Measurements from ENCODE around the gene RANBP1.

Gene RANBP1

DNA sequence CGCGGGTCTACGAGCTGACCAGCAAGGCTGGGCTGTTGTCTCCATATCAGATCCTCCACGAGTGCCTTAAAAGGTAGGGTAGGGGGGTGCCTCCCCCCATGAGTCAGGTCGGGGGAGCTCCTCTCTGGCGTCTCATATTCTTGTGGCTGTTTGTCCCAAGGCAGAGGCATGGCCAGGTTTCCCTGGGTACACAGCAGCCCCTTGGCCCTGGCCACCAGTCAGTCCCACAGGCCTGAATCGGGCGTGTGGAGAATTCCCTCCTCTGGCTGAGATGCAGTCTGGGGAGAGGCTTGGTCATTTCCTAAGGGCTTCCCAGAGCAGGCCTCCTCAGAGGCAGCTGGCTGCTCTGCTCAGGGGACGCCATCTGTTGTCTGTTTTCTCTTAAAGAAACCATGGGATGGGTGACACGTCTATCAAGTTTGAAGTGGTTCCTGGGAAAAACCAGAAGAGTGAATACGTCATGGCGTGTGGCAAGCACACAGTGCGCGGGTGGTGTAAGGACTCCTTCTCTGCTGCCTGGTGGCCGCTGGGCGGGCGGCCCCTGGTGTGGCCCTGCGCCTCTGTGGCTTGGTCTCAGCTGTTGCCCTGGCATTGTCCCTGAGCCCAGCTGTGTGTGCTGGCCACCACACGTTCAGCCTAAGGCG, 9.6 kb upstream of the RANBP1 start:
- DNase-seq = no peak

DNA sequence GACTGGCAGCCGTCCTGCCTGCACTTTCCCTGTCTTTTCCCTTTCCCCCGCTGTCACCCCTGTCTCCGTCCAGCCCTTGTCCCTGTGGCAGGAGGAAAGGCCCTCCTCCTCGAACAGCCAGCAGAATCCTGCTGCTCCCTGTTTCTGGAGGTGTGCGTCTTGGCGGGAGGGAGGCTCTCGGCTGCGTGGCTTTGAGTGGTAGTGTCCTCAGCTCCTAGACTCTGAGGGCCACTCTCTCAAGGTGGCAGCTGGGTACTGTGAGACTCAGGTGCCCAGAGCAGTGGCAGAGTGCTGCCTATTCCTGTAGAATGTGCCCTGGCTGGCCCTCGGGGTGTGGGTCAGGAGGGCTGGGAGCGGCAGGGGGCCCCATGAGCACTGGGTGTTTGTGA, 9.1 kb upstream of the RANBP1 start:
- no peak for DNase-seq

DNA sequence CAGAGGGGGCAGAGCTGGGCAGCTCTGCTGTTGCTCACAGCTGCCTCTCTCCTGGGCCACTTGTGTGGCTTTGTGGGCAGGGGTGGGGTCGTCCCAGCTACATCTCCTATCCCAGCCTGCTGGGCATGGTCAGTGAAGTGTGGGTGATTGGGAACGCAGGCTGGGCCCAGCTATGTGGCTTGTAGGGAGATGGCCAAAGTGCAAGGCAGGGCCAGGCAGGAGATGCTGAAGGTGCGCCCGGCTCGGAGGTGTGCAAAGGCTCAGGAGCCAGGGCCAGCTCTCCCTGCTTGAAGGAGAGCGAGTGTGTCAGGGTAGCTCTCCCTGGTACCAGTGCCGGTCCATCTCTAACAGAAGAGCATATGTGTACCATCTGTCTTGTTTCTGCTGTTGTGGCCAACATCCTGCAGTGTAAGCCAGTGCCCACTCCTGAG, 8.4 kb upstream of the RANBP1 start:
- no peak for DNase-seq

DNA sequence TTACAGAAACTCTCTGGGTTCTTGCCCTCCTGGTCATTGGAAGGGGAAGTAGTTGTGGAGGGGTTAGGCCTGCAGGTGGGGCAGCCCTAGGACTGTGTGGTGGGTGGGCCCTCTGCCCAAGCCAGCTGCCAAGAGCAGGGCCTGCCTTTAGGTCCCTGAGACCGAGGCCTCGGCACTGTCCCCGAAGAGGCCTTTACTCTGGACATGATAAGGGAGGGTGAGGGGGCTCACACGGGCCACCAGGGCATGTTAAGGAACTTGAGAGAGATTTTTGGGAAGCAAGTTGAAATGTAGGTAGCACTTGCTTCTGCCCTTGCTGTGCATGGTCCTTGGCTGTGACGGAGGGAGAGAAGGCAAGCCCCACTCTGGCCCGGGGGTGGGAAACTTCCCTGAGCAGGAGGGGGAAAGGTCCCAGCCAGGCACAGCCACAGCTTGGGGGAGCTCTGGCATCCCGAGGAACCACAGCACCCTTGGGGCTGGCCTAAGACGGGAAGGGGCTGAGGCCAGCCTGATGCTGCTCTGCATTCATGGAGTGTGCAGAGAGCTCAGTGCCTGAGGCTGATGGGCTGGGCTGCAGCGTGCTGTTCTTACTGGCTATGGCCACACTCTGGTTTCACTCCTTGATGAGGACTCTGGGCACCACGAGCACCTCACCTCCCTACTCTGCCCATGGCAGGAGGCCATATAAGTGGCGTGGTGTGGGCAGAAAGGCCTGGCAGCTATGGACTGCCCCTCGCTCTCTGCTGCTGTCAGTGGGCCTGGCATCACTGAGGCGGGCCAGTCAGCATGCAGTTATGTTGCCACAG, 7.8 kb upstream of the RANBP1 start:
- DNase-seq = no peak

DNA sequence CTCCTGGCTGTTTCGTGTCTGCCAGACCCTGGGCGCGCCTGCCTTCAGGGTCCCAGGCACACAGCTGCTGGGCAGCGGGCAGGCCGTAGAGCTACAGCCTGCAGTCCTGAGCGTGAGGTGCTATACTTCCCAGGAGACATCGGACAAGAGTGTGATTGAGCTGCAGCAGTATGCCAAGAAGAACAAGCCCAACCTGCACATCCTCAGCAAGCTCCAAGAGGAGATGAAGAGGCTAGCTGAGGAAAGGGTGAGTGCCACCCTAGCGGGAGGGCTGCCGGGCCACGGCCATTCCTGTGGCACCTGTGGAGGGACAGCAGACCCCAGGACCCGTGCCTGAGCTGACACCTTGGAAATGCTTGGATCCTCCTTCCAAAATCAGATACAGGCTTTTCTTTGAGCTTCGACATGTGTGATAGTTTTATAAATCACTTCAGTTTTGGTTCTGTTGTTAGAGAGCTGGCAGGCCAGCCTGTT, 7.1 kb upstream of the RANBP1 start:
- no peak for DNase-seq

DNA sequence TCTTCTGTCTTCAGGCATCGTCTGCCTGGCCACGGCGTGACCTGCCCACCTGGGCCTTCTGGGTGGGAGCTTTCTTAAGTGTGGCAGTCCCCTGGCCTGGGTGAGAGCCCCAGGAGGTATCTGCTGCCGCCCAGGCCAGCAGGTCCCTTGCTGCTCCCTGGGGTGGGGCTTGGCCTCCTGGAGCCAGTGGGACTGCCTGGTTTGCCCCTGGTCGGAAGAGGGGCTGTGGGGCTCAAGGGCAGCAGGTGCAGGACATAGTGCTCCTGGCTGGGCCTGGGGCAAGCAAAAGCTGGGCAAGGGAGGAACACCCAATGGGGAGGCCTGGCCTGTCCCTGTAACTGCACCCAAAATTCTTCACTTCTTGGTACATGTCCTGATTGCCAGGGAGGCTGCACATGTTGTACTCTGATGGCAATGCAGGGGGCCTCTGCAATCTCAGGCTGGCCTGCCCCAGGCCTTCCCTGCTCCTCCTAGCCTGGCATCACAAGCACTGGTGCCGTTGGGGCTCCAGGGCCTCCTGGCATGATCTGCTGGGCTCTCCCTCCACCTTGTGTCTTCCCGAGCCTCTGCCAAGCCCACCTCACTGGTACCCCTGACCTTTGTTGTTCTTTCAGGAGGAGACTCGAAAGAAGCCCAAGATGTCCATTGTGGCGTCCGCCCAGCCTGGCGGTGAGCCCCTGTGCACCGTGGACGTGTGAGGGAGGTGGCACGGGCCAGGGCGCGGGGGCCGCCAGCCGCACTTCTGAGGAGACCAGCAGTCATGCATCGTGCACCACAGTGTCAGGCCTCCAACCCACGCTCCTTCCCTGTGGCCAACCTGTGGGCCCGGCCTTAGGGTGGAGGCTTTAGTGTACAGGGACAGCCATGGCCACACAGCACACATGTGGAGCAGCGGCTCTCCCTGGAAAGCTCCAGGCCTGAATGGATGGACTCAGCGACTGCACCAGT, 6.2 kb upstream of the RANBP1 start:
- no peak for DNase-seq

DNA sequence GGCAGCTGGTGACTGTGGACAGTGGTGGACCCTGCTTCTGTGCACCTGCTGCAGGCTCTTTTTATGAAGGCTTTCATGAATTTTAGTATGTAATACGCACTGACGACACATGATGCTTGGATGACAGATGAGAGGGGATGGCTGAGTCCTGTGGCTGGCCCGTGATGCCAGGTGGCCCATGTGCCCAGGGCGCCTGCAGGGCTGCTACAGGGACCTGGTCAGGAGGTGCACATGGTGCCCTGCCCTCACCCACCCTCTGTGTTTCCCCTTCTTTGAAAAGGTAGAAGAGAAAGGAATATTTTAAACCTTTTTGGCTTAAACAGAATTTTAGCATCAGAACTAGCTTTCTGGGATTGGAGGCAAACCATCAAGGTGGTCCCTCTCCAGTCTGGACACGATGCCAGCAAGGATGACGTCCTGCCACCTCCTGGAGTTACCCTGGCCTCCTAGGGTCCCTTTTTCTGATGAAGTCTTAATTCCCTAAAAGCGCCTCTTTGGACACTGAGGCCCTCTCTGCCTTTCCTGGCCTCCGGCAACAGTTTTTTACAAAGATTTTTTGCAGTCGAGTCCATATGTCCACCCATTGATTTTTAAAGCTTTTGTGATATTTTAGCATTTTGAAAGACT, 5.4 kb upstream of the RANBP1 start:
- DNase-seq = no peak

DNA sequence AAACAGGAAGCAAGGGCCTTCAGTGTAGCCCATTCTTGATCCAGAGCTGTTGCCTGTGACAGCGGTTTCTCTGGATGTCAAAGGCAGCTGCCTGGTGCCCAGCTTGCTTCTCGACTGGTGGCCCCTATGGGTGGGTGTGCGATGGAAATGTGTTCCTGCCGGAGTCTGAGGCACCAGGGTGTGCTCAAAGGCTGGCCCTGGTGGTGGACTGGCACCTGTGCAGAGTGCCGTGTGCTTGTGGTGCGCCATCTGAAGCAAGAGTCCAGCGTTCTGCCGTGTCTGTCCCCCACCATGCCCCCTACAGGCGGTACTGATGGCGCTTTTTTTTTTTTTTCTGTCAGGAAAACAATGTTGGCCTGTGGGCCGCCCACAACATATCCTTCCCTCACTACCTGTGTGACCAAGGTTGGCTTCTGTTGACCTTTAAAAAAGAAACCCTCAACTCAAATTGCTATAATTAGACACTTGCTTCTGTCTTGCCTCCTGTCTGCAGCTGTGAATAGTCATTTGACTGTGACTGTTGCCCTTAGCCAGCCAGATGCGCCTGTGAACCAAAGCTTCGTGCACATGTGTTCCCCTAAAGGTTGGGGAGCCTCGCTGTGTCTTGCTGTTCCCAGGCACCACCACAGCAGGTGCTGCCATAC, 4.7 kb upstream of the RANBP1 start:
- DNase-seq = no peak

DNA sequence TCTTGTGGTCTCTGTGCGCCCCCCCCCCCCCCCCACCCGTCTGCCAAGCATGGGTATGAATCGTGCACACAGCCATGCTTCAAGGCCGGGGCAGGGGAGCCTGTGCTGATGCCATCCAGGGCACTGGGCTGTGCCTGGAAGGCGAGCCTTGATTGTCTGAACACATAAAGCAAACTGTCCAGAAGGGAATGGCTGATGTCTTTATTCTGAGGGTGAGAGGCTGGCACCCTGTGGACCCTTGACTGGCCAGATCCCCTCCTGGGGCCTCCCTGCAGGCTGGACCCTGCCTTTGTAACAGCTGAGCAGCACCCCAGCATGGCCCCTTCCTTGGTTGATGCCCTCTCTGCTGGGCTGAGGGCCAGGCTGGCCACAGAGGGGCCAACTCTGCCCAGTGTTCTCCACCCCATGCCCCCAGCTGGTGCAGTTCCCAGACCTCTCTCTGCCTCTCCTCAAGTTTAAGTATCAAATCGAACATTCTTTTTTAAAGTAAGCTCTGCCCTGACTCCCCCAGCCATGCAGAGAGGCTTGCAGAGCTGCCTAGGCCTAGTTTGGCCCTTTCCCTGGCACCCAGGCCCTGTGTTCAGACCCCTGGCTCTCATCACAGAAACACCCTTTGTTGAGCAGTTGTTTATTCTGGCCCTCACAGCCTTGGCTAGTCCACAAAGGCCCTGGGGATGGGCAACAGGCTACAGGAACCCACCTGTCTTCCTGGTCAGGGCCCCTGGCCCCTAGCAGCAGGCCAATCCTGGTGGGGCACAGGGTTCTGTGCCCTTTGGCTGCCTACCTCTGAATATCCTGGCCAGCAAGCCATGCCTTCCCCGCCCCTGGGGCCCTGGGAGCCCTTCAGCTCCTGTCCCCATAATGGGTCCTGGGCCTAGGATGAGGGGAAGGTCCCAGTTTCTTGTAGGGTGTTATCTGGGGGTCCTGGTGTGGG, 3.9 kb upstream of the RANBP1 start:
- DNase-seq = no peak

DNA sequence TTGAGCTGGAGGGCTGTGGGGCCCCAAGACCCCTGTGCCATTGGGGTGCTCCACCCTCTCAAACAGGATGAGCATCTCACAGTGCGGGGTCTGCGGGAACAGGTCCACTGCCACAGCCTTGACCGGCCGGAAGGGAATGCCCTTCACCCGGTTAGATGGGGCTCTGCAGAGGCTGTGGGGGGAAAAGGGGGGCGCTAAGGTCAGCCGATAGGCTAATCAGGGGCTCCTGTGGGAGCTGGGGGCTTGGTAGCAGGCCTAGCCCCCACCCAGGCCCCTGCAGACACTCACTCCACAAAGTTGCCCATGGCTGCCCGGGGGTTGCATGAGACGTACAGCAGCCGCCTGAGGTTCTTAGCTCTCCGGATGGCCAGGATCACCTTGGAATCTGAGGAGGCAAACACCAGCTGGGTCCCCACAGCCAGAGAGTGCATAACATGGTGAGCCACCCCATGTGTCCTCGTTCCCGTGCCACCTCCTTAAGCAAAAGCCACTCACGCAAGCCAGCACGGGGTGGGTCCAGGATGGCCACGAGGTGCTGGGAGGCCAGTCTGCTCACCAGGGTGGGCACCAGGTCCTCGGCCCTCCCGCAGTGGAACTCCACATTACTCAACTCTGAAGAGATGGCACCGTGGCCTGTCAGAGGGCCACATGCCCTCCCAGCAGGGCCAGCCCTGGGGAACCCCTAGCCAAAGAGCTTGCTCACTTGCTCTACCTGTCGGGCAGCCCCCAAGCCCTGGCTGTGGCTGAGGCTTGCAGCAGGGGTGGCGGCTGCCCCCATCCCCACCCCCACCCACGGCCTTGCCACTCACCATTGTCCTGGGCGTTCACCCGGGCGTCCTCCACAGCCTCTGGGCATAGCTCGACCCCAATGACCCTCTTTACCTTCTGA, 3.0 kb upstream of the RANBP1 start:
- DNase-seq = no peak

DNA sequence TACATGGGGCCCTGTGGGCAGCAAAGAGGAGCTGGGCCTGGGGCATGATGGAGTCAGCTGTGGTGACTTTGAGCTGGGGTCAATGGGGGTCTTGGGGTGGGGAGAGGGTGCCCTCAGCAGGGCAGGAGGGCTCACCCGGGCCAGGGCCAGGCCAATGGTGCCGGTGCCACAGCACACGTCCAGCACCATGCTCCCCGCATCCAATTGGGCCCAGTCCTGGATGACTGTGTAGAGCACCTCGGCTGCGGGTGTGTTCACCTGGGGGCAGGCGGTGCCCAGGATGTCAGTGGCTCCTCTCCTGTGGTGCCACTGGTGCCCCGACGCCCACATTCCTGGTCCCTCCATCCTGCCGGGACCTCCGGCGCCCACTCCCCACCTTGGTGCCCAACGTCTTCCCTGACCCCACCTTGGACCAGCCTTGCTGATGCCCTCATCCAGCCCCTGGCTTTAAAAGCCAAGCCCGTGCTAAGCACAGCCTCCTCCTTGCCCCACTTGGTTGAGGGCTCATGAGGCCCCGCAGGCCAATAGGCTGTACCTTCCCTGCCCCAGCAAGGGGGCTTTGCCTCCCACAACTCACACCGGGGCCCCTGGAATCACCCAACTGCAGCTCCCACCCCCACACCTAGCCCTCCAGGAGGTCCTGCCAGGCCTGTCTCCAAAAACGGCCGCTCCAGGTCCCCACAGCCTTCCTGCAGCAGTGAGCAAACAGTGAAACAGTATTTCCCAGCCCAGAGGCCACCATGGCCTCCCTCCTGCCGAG, 2.2 kb upstream of the RANBP1 start:
- no peak for DNase-seq

DNA sequence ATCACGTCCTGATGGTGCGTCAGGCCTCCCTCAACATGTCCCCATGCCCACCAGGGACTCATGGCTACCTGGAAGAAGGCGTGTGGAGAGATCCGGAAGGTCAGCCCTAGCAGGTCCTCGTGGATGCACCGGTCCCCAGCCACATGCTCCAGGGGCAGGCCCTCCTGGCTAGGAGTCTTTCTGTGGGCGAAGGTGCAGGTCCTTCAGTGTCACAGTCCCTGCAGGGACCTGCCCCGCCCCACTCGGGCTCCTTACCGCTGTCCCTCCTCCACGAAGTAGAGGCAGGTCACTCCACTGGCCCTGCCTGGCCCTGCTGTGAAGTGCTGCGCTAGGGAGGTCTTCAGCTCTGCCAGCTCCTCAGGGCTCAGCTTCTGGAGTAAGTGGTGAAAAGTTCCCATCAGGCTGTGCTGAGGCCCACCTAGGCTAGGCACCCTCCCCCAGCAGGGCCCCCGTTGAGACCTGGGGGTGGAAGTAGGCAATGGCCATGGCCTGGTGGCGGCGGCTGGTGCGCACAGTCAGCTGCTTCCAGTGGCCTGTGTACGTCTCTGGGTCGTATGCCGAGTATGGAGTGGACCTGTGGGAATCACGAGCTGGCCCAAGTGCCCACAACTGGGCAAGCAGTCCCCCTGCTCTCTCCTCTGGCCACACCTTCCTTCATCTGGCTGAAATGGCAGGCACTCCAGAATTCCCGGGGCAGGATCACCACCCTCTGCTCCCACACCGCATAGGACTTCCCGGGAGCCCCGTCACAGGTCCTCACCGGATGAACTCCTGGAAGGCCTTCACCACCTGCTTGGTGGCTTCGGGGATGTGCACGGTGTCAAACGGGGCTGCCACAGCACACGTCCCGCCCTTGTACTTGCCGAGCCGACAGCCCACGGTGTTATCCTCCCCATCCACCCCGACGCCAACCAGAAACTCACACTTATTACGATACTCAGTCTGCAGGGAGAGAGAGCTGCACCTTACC, 1.1 kb upstream of the RANBP1 start:
- no peak for DNase-seq

DNA sequence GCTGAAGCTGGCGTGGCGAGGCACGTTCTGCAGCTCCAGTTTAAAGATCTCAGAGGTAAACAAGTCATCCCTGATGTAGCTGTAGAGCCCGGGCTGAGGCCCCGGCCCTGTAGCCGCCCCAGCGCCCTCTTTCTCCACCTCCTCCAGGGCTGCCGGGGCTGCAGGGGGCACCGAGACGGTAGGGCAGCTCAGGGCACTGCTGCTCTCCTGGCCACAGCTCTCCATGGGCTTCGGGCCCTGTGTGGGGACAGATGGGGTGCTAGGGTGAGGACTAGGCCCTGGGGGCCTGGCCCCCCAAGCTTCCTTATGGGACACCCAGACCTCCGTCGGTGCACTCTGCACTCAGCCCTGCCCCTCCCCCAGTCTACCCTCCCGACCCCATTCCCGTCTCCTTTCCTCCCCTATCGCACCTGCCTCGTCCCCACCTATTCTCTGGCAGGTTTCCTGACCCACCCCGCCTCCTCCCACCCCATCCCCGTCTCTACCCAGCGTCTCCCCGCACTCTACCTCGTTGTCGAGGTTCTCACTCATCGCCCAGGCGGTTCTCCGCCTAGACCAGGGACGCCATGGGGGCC, 559 bp downstream of the RANBP1 start:
- DNase-seq = no peak

DNA sequence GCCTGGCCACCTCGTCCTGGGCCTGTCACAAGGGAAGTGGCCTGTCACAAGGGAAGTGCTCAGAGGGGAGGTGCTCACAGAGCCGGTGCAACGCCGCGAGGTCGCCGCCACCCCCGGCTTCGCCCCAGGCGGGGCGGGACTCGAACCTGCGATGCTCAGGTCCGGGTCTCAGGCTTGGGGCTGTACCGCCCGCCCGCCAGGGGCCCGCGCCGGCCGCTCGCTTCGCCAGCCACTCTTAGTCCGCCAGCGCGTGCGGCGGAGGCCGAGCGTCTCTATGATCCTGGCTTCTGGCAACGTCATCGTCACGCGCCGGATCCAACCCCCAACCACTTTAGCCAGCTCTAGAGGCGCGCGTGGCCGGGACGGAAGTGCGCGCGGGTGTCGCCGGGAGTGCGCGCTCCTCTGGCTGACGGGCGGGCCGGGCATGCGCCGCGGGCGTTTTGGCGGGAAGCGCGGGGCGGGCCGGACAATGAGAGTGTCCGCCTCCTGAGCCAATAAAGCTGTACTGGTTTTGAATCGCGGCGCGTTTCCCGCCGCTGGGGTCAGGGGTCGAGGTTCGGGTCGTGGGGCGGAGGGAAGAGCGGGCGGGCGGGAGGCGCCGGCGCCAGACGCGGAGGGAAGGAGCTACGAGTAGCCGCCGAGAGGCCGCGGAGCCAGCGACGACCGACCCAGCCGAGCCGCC, 1.2 kb downstream of the RANBP1 start, which contains the start of gene TRMT2A:
Gene TRMT2A (minus strand): TSS at position 276 of the 682 bp plus-strand sequence. CDS start 320 bp downstream, outside the sequence.
- peak; percentile 94 for DNase-seq

DNA sequence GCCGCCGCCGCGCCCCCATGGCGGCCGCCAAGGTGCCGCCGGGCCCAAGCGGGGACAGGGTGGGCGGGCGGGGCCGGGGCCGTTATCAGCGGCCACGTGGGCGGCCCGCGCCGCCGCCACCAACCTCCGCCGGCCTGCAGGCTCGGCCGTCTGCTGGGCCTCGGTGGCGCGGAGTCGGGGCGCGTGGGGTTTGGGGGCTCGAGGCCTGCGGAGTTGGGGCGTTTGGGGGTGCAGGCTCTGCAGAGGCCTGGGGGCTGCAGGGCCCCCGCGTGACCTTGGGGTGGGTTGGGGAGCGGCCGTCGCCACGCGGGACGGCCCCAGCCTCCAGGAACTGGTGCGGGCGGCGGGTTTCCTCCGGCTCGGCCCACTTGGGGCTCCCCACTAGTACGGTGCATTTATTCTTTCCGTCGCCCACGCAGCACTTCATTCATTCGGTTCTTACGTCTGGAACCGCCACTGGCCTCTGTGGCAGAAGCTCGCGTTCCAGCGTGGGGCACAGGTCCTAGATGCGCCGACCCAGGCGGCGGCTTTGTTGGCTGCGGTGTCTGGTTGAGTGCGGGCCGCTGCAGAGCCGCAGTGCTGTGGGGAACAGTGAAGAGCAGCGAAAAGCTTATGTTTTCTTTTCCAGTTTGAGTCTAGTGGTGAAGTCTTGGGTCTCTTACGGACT, 1.9 kb downstream of the RANBP1 start:
- DNase-seq = peak; percentile 47

Measured in right kidney (tissue), 1 donor.